ENCODE measurements around the gene CCDC97.

GRCh38 chr19:41371541-41371940 is 61.6 kb downstream of the CCDC97 start:
- TF ChIP-seq POLR2A (IDR thresholded peaks at IDR 0.05; ENCODE audit: borderline replicate concordance, extremely low read depth, insufficient read depth, insufficient read length) (no peak), CTCF (IDR thresholded peaks at IDR 0.05 in 2 of 3, conservative IDR thresholded peaks at IDR 0.05 in 1 of 3; ENCODE audit: borderline replicate concordance in 1 of 3, insufficient read depth in 1 of 3, low read depth in 2 of 3, low read length in 2 of 3) (no peak)

All from HCT116 (cell line).